Right atrium auricular region (tissue), 2 donors: ENCODE data around the gene USF1. TPM values are rescaled to one million over a fixed set of nuclear protein-coding genes. Genes with fewer than 3 reads are reported as not detected.

ENCODE experiments used
- DNase-seq: peaks from one replicate; pipeline ENCODE4 v3.0.0-alpha.2; 2019; ENCODE audit warnings: low spot score
- H3K27ac ChIP-seq, 2 donors: fragments of 200-600 bp; sonication (generic); 1 replicate in 1 of 2; 2 replicates in 1 of 2; pipeline ENCODE4 v1.5.1; 2016 to 2019
- H3K27me3 ChIP-seq, 2 donors: fragments of 200-600 bp; sonication (generic); one replicate each; pipeline versions ENCODE4 v1.5.1 to v1.6.0; 2017 to 2019
- H3K36me3 ChIP-seq: fragments of 200-600 bp; sonication (generic); one replicate; pipeline ENCODE4 v1.5.1; 2016
- H3K4me1 ChIP-seq, 2 donors: fragments of 200-600 bp; sonication (generic); one replicate each; pipeline versions ENCODE4 v1.5.1 to v1.6.0; 2017 to 2019
- H3K4me3 ChIP-seq, 2 donors: fragments of 200-600 bp; sonication (generic); 1 replicate in 1 of 2; 2 replicates in 1 of 2; pipeline ENCODE4 v1.5.1; 2017 to 2019; ENCODE audit warnings: mild to moderate bottlenecking in 1 of 2, moderate library complexity in 1 of 2
- H3K9me3 ChIP-seq, 2 donors: fragments of 200-600 bp; sonication (generic); one replicate each; pipeline ENCODE4 v1.5.1; 2019
- CTCF ChIP-seq, 2 donors: fragments of 200-600 bp; sonication (generic); IDR thresholded peaks; one replicate each; pipeline ENCODE4 v1.5.1; 2019; ENCODE audit warnings: antibody characterized with exemption in 2 of 2
- total RNA-seq, 2 donors: library from RNA; depleted of rRNA; stranded (reverse); fragments of >200 nt; gene quantifications; one replicate each; pipeline ENCODE4 v1.1.0, GENCODE V29; 2016

The USF1 gene
- total RNA-seq, 2 donors from 2014 or later = 21.7 to 25.5 TPM

- Histone ChIP-seq H3K36me3 (no peaks in the 10 kb centered on the region), H3K4me1 (no peaks in the 10 kb centered on the region), H3K27me3 (no peaks in the 10 kb centered on the region), H3K9me3 (no peaks in the 10 kb centered on the region), H3K27ac (no peak overlapping the region), H3K4me3 (no peak overlapping the region)
- no peak for DNase-seq
- no peak for TF ChIP-seq CTCF (IDR thresholded peaks at IDR 0.05)
These were observed 15.6 kb upstream of the USF1 start for GRCh38 chr1:161061419-161061818.

GRCh38 chr1:161059293-161059692, 13.5 kb upstream of the USF1 start:
- no peaks in the 10 kb centered on the region for H3K9me3 ChIP-seq
- no peaks in the 10 kb centered on the region for H3K4me1 ChIP-seq
- H3K4me3 ChIP-seq = no peak overlapping the region
- no peak for DNase-seq
- H3K36me3 ChIP-seq = no peaks in the 10 kb centered on the region
- no peaks in the 10 kb centered on the region for H3K27me3 ChIP-seq
- no peak for TF ChIP-seq CTCF (IDR thresholded peaks at IDR 0.05)
- no peak overlapping the region for H3K27ac ChIP-seq

- no peak overlapping the region for H3K27ac ChIP-seq
- no peaks in the 10 kb centered on the region for H3K36me3 ChIP-seq
- no peaks in the 10 kb centered on the region for H3K9me3 ChIP-seq
- no peak for TF ChIP-seq CTCF (IDR thresholded peaks at IDR 0.05)
- H3K27me3 ChIP-seq = no peaks in the 10 kb centered on the region
- no peak for DNase-seq
- no peak overlapping the region for H3K4me3 ChIP-seq
- H3K4me1 ChIP-seq = no peaks in the 10 kb centered on the region
These were observed 9.0 kb upstream of the USF1 start for GRCh38 chr1:161054805-161055204.

GRCh38 chr1:161054232-161054631, 8.5 kb upstream of the USF1 start:
- Histone ChIP-seq H3K27me3 (no peaks in the 10 kb centered on the region), H3K4me3 (no peak overlapping the region), H3K36me3 (no peaks in the 10 kb centered on the region), H3K27ac (no peak overlapping the region), H3K9me3 (no peaks in the 10 kb centered on the region), H3K4me1 (no peaks in the 10 kb centered on the region)
- TF ChIP-seq CTCF (IDR thresholded peaks at IDR 0.05) = no peak
- DNase-seq = no peak

GRCh38 chr1:161052899-161053298, 7.1 kb upstream of the USF1 start:
- TF ChIP-seq CTCF (IDR thresholded peaks at IDR 0.05) = no peak
- no peaks in the 10 kb centered on the region for H3K9me3 ChIP-seq
- H3K4me3 ChIP-seq = no peak overlapping the region
- H3K36me3 ChIP-seq = no peaks in the 10 kb centered on the region
- H3K27me3 ChIP-seq = no peaks in the 10 kb centered on the region
- H3K4me1 ChIP-seq = no peaks in the 10 kb centered on the region
- no peak for DNase-seq
- H3K27ac ChIP-seq = no peak overlapping the region

GRCh38 chr1:161051219-161051618, 5.4 kb upstream of the USF1 start:
- H3K9me3 ChIP-seq = no peaks in the 10 kb centered on the region
- no peaks in the 10 kb centered on the region for H3K27me3 ChIP-seq
- H3K4me1 ChIP-seq = no peaks in the 10 kb centered on the region
- no peaks in the 10 kb centered on the region for H3K36me3 ChIP-seq
- no peak for TF ChIP-seq CTCF (IDR thresholded peaks at IDR 0.05)
- no peak for DNase-seq
- H3K27ac ChIP-seq = no peak overlapping the region
- H3K4me3 ChIP-seq = no peak overlapping the region
